IMR-90 (cell line): ENCODE data around the gene ACSL3. TPM values are rescaled to one million over a fixed set of nuclear protein-coding genes. Genes with fewer than 3 reads are reported as not detected.

Source experiments
- ATAC-seq: fragments of 200-7000 bp; cut with Tn5 transposase; 2 replicates; pipeline ENCODE4 v1.9.1; 2020; ENCODE audit warnings: low read depth, mild to moderate bottlenecking, moderate library complexity
- BruUV-seq: library from RNA; stranded (reverse); fragments of 400-500 nt; replicated peaks from 2 replicates; lab custom pipeline; 2021; lab: Mats Ljungman, UMichigan
- CTCF ChIA-PET: fragments of 300-600 bp; formaldehyde crosslinking; extraction: SDS; loops from one replicate; lab custom pipeline; 2021; ENCODE audit warnings: antibody characterized with exemption; lab: Yijun Ruan, JAX
- POLR2A ChIA-PET: fragments of 300-600 bp; sonication (Branson Sonifier 250); formaldehyde crosslinking; loops from one replicate; lab custom pipeline; 2022; ENCODE audit warnings: antibody characterized with exemption; ENCODE audit not compliant: unreplicated experiment; lab: Charles Lee
- DNase-seq: peaks from one replicate; pipeline ENCODE4 v3.0.0; 2013
- H2AFZ ChIP-seq: replicated peaks from 2 replicates; pipeline ENCODE3; 2013; ENCODE audit warnings: low read length, mild to moderate bottlenecking; ENCODE audit not compliant: poor library complexity
- H2AK5ac ChIP-seq: 2 replicates; pipeline ENCODE4 v1.6.1; 2013; ENCODE audit warnings: low read depth, low read length, inconsistent platforms
- H2AK9ac ChIP-seq: replicated peaks from 2 replicates; pipeline ENCODE3; 2013; ENCODE audit warnings: mild to moderate bottlenecking, low read depth, low read length, moderate library complexity; ENCODE audit not compliant: poor library complexity
- H2BK120ac ChIP-seq: 2 replicates; pipeline ENCODE4 v1.6.1; 2013; ENCODE audit warnings: low read depth, low read length, inconsistent platforms
- H2BK15ac ChIP-seq: 3 replicates; pipeline ENCODE4 v1.6.1; 2013; ENCODE audit warnings: low read depth, low read length, inconsistent platforms
- H2BK20ac ChIP-seq: 2 replicates; pipeline ENCODE4 v1.6.1; 2013; ENCODE audit warnings: low read depth, mild to moderate bottlenecking, inconsistent platforms, low read length, moderate library complexity
- H2BK5ac ChIP-seq: 2 replicates; pipeline ENCODE4 v1.6.1; 2013; ENCODE audit warnings: mild to moderate bottlenecking, low read depth, low read length, inconsistent platforms; ENCODE audit not compliant: poor library complexity, severe bottlenecking
- H3K14ac ChIP-seq: replicated peaks from 2 replicates; pipeline ENCODE4 v1.6.1; 2013; ENCODE audit warnings: low read depth, low read length, inconsistent platforms
- H3K18ac ChIP-seq: 2 replicates; pipeline ENCODE4 v1.6.1; 2013; ENCODE audit warnings: low read depth, low read length, control low read depth
- H3K23ac ChIP-seq: 2 replicates; pipeline ENCODE4 v1.6.1; 2013; ENCODE audit warnings: low read depth, low read length, inconsistent platforms
- H3K27ac ChIP-seq: 2 replicates; pipeline ENCODE4 v1.5.1; 2013; ENCODE audit warnings: mild to moderate bottlenecking, control low read depth, low read length; ENCODE audit not compliant: insufficient read depth
- H3K27me3 ChIP-seq: 2 replicates; pipeline ENCODE4 v1.6.1; 2013; ENCODE audit warnings: low read length; ENCODE audit not compliant: control insufficient read depth, insufficient read depth
- H3K36me3 ChIP-seq: 2 replicates; pipeline ENCODE4 v1.6.1; 2013; ENCODE audit warnings: low read length, mixed read lengths; ENCODE audit not compliant: control insufficient read depth, insufficient read depth
- H3K4ac ChIP-seq: 2 replicates; pipeline ENCODE4 v1.6.1; 2013; ENCODE audit warnings: low read depth, low read length, inconsistent platforms
- H3K4me1 ChIP-seq: 2 replicates; pipeline ENCODE4 v1.6.1; 2013; ENCODE audit warnings: low read length, mixed read lengths; ENCODE audit not compliant: control insufficient read depth, insufficient read depth
- H3K4me2 ChIP-seq: 2 replicates; pipeline ENCODE4 v1.6.1; 2013; ENCODE audit warnings: low read depth, mild to moderate bottlenecking, control low read depth, low read length, moderate library complexity
- H3K4me3 ChIP-seq: 2 replicates; pipeline ENCODE4 v1.5.1; 2013; ENCODE audit warnings: low read depth, mild to moderate bottlenecking, control low read depth, low read length, moderate library complexity; ENCODE audit not compliant: insufficient read depth
- H3K56ac ChIP-seq: 2 replicates; pipeline ENCODE4 v1.6.1; 2013; ENCODE audit warnings: low read length, inconsistent platforms; ENCODE audit not compliant: insufficient read depth; ENCODE audit errors: extremely low read depth
- H3K79me1 ChIP-seq, 2 experiments: 2 replicates each; pipeline ENCODE4 v1.6.1; 2013; ENCODE audit warnings: low read length in 2 of 2, inconsistent platforms in 1 of 2, low read depth in 1 of 2
- H3K9ac ChIP-seq: 2 replicates; pipeline ENCODE4 v1.6.1; 2013; ENCODE audit warnings: low read depth, low read length, control low read depth
- H3K9me1 ChIP-seq: 2 replicates; pipeline ENCODE4 v1.6.1; 2013; ENCODE audit warnings: low read length, inconsistent platforms; ENCODE audit not compliant: insufficient read depth
- H3K9me3 ChIP-seq: 2 replicates; pipeline ENCODE4 v1.6.1; 2013; ENCODE audit warnings: low read length; ENCODE audit not compliant: control insufficient read depth, insufficient read depth
- H4K20me1 ChIP-seq: 2 replicates; pipeline ENCODE4 v1.6.1; 2013; ENCODE audit warnings: low read length, inconsistent platforms; ENCODE audit not compliant: insufficient read depth
- H4K5ac ChIP-seq: 2 replicates; pipeline ENCODE4 v1.6.1; 2013; ENCODE audit warnings: mild to moderate bottlenecking, low read depth, low read length, control low read depth
- H4K8ac ChIP-seq, 2 experiments: 2 replicates each; pipeline ENCODE4 v1.6.1; 2013; ENCODE audit warnings: low read depth in 2 of 2, low read length in 2 of 2, control low read depth in 1 of 2, inconsistent platforms in 1 of 2
- H4K91ac ChIP-seq: 2 replicates; pipeline ENCODE4 v1.6.1; 2013; ENCODE audit warnings: low read depth, low read length, inconsistent platforms; ENCODE audit not compliant: insufficient read depth
- CEBPB ChIP-seq: IDR thresholded peaks from 2 replicates; pipeline ENCODE4 v1.6.1; 2012; ENCODE audit warnings: low read depth, low read length, improper control_type of control experiment
- CHD1 ChIP-seq: IDR thresholded peaks from 2 replicates; pipeline ENCODE4 v1.6.1; 2012; ENCODE audit warnings: low read depth, low read length, improper control_type of control experiment
- FOS ChIP-seq: fragments of 150-350 bp; IDR thresholded peaks from 2 replicates; pipeline ENCODE4 v1.6.1; 2016; ENCODE audit warnings: low read depth, low read length
- MAZ ChIP-seq: IDR thresholded peaks from 2 replicates; pipeline ENCODE4 v1.6.1; 2012; ENCODE audit warnings: low read depth, mild to moderate bottlenecking, low read length, improper control_type of control experiment, moderate library complexity, borderline replicate concordance
- MXI1 ChIP-seq: IDR thresholded peaks from 2 replicates; pipeline ENCODE4 v1.6.1; 2012; ENCODE audit warnings: low read depth, mild to moderate bottlenecking, low read length, moderate library complexity, borderline replicate concordance
- NFE2L2 ChIP-seq: fragments of 150-350 bp; IDR thresholded peaks from 2 replicates; pipeline ENCODE4 v1.6.1; 2016; ENCODE audit warnings: low read depth, mild to moderate bottlenecking, low read length
- POLR2A ChIP-seq: IDR thresholded peaks from 2 replicates; pipeline ENCODE4 v1.6.1; 2012; ENCODE audit warnings: mild to moderate bottlenecking, low read depth, low read length
- RAD21 ChIP-seq: IDR thresholded peaks from 2 replicates; pipeline ENCODE4 v1.6.1; 2012; ENCODE audit warnings: low read length, improper control_type of control experiment
- RCOR1 ChIP-seq: IDR thresholded peaks from 2 replicates; pipeline ENCODE4 v1.6.1; 2012; ENCODE audit warnings: mild to moderate bottlenecking, low read length, improper control_type of control experiment; ENCODE audit not compliant: insufficient replicate concordance
- RFX5 ChIP-seq: IDR thresholded peaks from 2 replicates; pipeline ENCODE4 v1.8.0; 2012; ENCODE audit warnings: low read depth, mild to moderate bottlenecking, low read length, moderate library complexity
- SMC3 ChIP-seq: fragments of 150-350 bp; IDR thresholded peaks from 2 replicates; pipeline ENCODE4 v1.6.1; 2016; ENCODE audit warnings: low read depth, mild to moderate bottlenecking, antibody characterized with exemption, low read length, moderate library complexity
- WGBS, 2 experiments: methylation state at CpG; one replicate each; pipeline versions ENCODE4 v1.1.5 to v1.1.7; 2013; ENCODE audit warnings: missing lambda C conversion rate in 2 of 2; ENCODE audit not compliant: insufficient read length in 1 of 2; ENCODE audit errors: extremely low coverage in 2 of 2; 5-methylcytosine and 5-hydroxymethylcytosine counted together
- dilution Hi-C: fragments of 300-500 bp; cut with HindIII; formaldehyde crosslinking; loops from one replicate; pipeline ENCODE4 v1.14.3; 2018; ENCODE audit warnings: low sequenced_read_pairs; ENCODE audit not compliant: unreplicated experiment
- in situ Hi-C: fragments of 300-500 bp; cut with MboI; formaldehyde crosslinking; loops from 3 replicates; pipeline ENCODE4 v1.14.3; 2019; ENCODE audit warnings: low sequenced_read_pairs, inconsistent platforms, mixed read lengths
- intact Hi-C: fragments of 100-400 bp; cut with micrococcal nuclease; formaldehyde crosslinking; loops from 2 replicates; pipeline ENCODE4 v1.10.0; 2022
- polyA plus RNA-seq, 3 experiments: library from polyadenylated mRNA; depleted of rRNA; stranded (reverse); fragments of >200 nt; gene quantifications; 2 replicates each; pipeline ENCODE4 v1.2.3, GENCODE V29; 2012; ENCODE audit warnings: low replicate concordance in 1 of 3
- total RNA-seq: library from RNA; depleted of rRNA; stranded (reverse); fragments of >200 nt; gene quantifications from 2 replicates; pipeline ENCODE4 v1.2.3, GENCODE V29; 2012
- TF ChIP-seq, protein P1 (sequence below): conservative IDR thresholded peaks from 2 replicates; pipeline ENCODE4 v1.5.1; 2012; ENCODE audit warnings: mild to moderate bottlenecking, low read depth, low read length, improper control_type of control experiment
- TF ChIP-seq, protein P2 (sequence below): fragments of 150-350 bp; IDR thresholded peaks from 2 replicates; pipeline ENCODE4 v1.6.1; 2017; ENCODE audit warnings: mild to moderate bottlenecking, antibody characterized with exemption, low read length, low read depth
- TF ChIP-seq, protein P3 (sequence below): fragments of 150-350 bp; IDR thresholded peaks from 2 replicates; pipeline ENCODE4 v1.6.1; 2016; ENCODE audit warnings: low read depth, mild to moderate bottlenecking, low read length, moderate library complexity, borderline replicate concordance

The ACSL3 gene
- total and polyA plus RNA-seq, 2 of the 4 experiments (the other 2 are of a cell fraction) = 31.0 to 84.2 TPM

DNA sequence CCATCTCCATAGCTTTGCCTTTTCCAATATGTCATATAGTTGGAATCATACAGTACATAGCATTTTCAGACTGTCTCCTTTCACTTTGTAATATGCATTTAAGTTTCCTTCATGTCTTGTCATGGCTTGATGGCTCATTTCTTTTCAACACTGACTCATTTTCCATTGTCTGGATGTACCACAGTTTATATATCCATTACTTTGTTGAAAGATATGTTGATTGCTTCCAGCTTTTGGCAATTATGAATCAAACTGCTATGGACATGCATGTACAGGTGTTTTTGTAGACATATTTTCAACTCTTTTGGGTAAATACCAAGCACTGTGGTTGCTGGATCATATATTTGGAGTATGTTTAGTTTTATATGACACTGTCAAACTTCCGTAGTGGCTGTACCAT, 26.3 kb downstream of the ACSL3 start:
- Histone ChIP-seq H2BK120ac (no peak overlapping the region), H4K8ac (no peak overlapping the region), H3K27ac (no peak overlapping the region), H3K4ac (no peak overlapping the region), H3K4me1 (peaks cover 12% of the 10 kb centered on the region), H3K9ac (no peak overlapping the region), H4K91ac (no peak overlapping the region), H2AK9ac (no peak overlapping the region), H3K18ac (no peak overlapping the region), H3K9me3 (no peaks in the 10 kb centered on the region), H3K4me3 (no peak overlapping the region), H4K20me1 (peaks cover 62% of the 10 kb centered on the region; the same call in 1 of the 2 replicates), H3K27me3 (no peaks in the 10 kb centered on the region), H4K5ac (no peak overlapping the region), H2AK5ac (no peak overlapping the region), H2AFZ (no peak overlapping the region), H3K56ac (no peak overlapping the region), H3K4me2 (no peak overlapping the region), H2BK5ac (no peak overlapping the region), H3K36me3 (peaks cover 5% of the 10 kb centered on the region), H3K9me1 (no peaks in the 10 kb centered on the region), H3K23ac (no peak overlapping the region), H3K79me1 (peaks cover 22 to 62% of the 10 kb centered on the region in 2 experiments), H3K14ac (no peak overlapping the region), H2BK20ac (no peak overlapping the region), H2BK15ac (no peak overlapping the region)
- dilution Hi-C loops = no loop called here
- ChIA-PET POLR2A (no interaction called here), CTCF (no interaction called here)
- ATAC-seq = no peak
- no TSS peak for BruUV-seq
- TF ChIP-seq CEBPB (no peak), FOS (no peak), CHD1 (no peak), NFE2L2 (no peak), RAD21 (no peak), SMC3 (no peak), MXI1 (no peak), MAZ (no peak), RCOR1 (no peak), RFX5 (no peak), POLR2A (no peak)
- TF ChIP-seq, protein P1, sequence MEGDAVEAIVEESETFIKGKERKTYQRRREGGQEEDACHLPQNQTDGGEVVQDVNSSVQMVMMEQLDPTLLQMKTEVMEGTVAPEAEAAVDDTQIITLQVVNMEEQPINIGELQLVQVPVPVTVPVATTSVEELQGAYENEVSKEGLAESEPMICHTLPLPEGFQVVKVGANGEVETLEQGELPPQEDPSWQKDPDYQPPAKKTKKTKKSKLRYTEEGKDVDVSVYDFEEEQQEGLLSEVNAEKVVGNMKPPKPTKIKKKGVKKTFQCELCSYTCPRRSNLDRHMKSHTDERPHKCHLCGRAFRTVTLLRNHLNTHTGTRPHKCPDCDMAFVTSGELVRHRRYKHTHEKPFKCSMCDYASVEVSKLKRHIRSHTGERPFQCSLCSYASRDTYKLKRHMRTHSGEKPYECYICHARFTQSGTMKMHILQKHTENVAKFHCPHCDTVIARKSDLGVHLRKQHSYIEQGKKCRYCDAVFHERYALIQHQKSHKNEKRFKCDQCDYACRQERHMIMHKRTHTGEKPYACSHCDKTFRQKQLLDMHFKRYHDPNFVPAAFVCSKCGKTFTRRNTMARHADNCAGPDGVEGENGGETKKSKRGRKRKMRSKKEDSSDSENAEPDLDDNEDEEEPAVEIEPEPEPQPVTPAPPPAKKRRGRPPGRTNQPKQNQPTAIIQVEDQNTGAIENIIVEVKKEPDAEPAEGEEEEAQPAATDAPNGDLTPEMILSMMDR = no peak
- TF ChIP-seq, protein P2, sequence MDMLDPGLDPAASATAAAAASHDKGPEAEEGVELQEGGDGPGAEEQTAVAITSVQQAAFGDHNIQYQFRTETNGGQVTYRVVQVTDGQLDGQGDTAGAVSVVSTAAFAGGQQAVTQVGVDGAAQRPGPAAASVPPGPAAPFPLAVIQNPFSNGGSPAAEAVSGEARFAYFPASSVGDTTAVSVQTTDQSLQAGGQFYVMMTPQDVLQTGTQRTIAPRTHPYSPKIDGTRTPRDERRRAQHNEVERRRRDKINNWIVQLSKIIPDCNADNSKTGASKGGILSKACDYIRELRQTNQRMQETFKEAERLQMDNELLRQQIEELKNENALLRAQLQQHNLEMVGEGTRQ = no peak
- TF ChIP-seq, protein P3, sequence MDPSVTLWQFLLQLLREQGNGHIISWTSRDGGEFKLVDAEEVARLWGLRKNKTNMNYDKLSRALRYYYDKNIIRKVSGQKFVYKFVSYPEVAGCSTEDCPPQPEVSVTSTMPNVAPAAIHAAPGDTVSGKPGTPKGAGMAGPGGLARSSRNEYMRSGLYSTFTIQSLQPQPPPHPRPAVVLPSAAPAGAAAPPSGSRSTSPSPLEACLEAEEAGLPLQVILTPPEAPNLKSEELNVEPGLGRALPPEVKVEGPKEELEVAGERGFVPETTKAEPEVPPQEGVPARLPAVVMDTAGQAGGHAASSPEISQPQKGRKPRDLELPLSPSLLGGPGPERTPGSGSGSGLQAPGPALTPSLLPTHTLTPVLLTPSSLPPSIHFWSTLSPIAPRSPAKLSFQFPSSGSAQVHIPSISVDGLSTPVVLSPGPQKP = no peak
- in situ Hi-C loops = no loop called here
- intact Hi-C loops = no loop called here
- 67% methylated on average over 1 of the region's 1 CpG; no CpG with 5 or more reads in 1 of the 2 experiments for WGBS, 2 experiments
- peak; percentile 56 for DNase-seq
